T-helper 17 cell (primary cell): Measurements from ENCODE around the gene ABCC5. TPM values are rescaled to one million over a fixed set of nuclear protein-coding genes. Genes with fewer than 3 reads are reported as not detected.
"Not testable (repeated sequence)": the region's sequence is repeated elsewhere in the genome, so short reads cannot be mapped to it uniquely, and the experiment has no call there.

ENCODE experiments used
- ATAC-seq: fragments of 150-1000 bp; cut with Tn5 transposase; 2 replicates; pipeline ENCODE4 v1.10.0; 2021; ENCODE audit warnings: mild to moderate bottlenecking, moderate library complexity
- DNase-seq, 3 donors: peaks; one replicate each; pipeline versions ENCODE4 v3.0.0 to v3.0.0-alpha.2; 2020 to 2021
- H3K9me3 ChIP-seq: one replicate; pipeline ENCODE4 v1.7.0; 2013; ENCODE audit warnings: low read length, mild to moderate bottlenecking; ENCODE audit not compliant: control insufficient read depth, poor library complexity, severe bottlenecking
- H3K27ac Mint-ChIP-seq: one replicate; pipeline ENCODE4 v1.8.0; 2022; ENCODE audit warnings: mild to moderate bottlenecking, moderate library complexity, mixed read lengths
- H3K27me3 Mint-ChIP-seq: one replicate; pipeline ENCODE4 v1.8.0; 2022; ENCODE audit warnings: mixed read lengths
- H3K36me3 Mint-ChIP-seq: one replicate; pipeline ENCODE4 v1.8.0; 2022; ENCODE audit warnings: low read depth, mixed read lengths
- H3K4me1 Mint-ChIP-seq: one replicate; pipeline ENCODE4 v1.8.0; 2022; ENCODE audit warnings: mild to moderate bottlenecking, mixed read lengths
- H3K4me3 Mint-ChIP-seq: one replicate; pipeline ENCODE4 v1.8.0; 2022; ENCODE audit warnings: mild to moderate bottlenecking, moderate library complexity, mixed read lengths
- total RNA-seq, 4 donors: library from RNA in 2 of 4; stranded (reverse) in 2 of 4; gene quantifications; one replicate each; pipeline ENCODE4 v1.2.3 and lab custom pipeline; 2022 to 2026

The ABCC5 gene
- total RNA-seq, 2 donors from 2014 or later: 17.5 to 17.6 TPM

GRCh38 chr3:184031187-184031792 is 13.6 kb upstream of the ABCC5 start, which contains the start of gene HTR3D:
HTR3D (plus strand) TSS chr3:184031742; CDS start chr3:184031742, 0 bp downstream.
- Mint-ChIP-seq H3K27me3 (peaks cover 18% of the 10 kb centered on the region), H3K4me1 (peaks cover 3% of the 10 kb centered on the region), H3K27ac (no peak within 1 kb of the TSS), H3K4me3 (no peak within 1 kb of the TSS), H3K36me3 (no peaks in the 10 kb centered on the region)
- no peak for ATAC-seq
- DNase-seq: no peak
- no peaks in the 10 kb centered on the region for H3K9me3 ChIP-seq

GRCh38 chr3:184030536-184030935 is 12.9 kb upstream of the ABCC5 start:
- ATAC-seq (no peak), DNase-seq (no peak)
- H3K27ac Mint-ChIP-seq: no peak overlapping the region
- no peaks in the 10 kb centered on the region for H3K9me3 ChIP-seq
- peaks cover 3% of the 10 kb centered on the region for H3K4me1 Mint-ChIP-seq
- no peak overlapping the region for H3K4me3 Mint-ChIP-seq
- H3K36me3 Mint-ChIP-seq: no peaks in the 10 kb centered on the region
- H3K27me3 Mint-ChIP-seq: peaks cover 18% of the 10 kb centered on the region

GRCh38 chr3:184029443-184029842 is 11.8 kb upstream of the ABCC5 start:
- no peak for ATAC-seq
- H3K4me1 Mint-ChIP-seq: peaks cover 3% of the 10 kb centered on the region
- H3K9me3 ChIP-seq: no peaks in the 10 kb centered on the region

GRCh38 chr3:184028275-184028890 is 10.7 kb upstream of the ABCC5 start:
- not testable (repeated sequence) for H3K9me3 ChIP-seq, H3K36me3 Mint-ChIP-seq, H3K4me3 Mint-ChIP-seq, ATAC-seq, DNase-seq, H3K4me1 Mint-ChIP-seq, H3K27ac Mint-ChIP-seq
- H3K27me3 Mint-ChIP-seq: peaks cover 24% of the 10 kb centered on the region

More at GRCh38 chr3:184029443-184029842, 11.8 kb upstream of the ABCC5 start:
- H3K27ac Mint-ChIP-seq: no peak overlapping the region
- no peaks in the 10 kb centered on the region for H3K36me3 Mint-ChIP-seq
- no peak overlapping the region for H3K4me3 Mint-ChIP-seq
- no peak for DNase-seq
- H3K27me3 Mint-ChIP-seq: peaks cover 18% of the 10 kb centered on the region

- not testable (repeated sequence) for ATAC-seq, DNase-seq, H3K36me3 Mint-ChIP-seq, H3K27ac Mint-ChIP-seq, H3K9me3 ChIP-seq, H3K4me1 Mint-ChIP-seq, H3K4me3 Mint-ChIP-seq
- peaks cover 35% of the 10 kb centered on the region for H3K27me3 Mint-ChIP-seq
Measured at GRCh38 chr3:184025256-184025655, 7.6 kb upstream of the ABCC5 start.

GRCh38 chr3:184022323-184022722 is 4.6 kb upstream of the ABCC5 start:
- Mint-ChIP-seq H3K36me3 (peaks cover 8% of the 10 kb centered on the region), H3K4me3 (no peak overlapping the region), H3K27ac (no peak overlapping the region), H3K4me1 (peaks cover 11% of the 10 kb centered on the region), H3K27me3 (peaks cover 35% of the 10 kb centered on the region)
- no peak for ATAC-seq
- H3K9me3 ChIP-seq: no peaks in the 10 kb centered on the region
- DNase-seq: no peak

- peaks cover 8% of the 10 kb centered on the region for H3K36me3 Mint-ChIP-seq
- DNase-seq (no peak), ATAC-seq (no peak)
- peak overlapping the region; percentile 98 for H3K4me3 Mint-ChIP-seq
- H3K4me1 Mint-ChIP-seq: peaks cover 19% of the 10 kb centered on the region
- peak overlapping the region; percentile 93 for H3K27ac Mint-ChIP-seq
- no peaks in the 10 kb centered on the region for H3K9me3 ChIP-seq
- H3K27me3 Mint-ChIP-seq: peaks cover 25% of the 10 kb centered on the region
Measured at GRCh38 chr3:184018424-184018973, 815 bp upstream of the ABCC5 start.

- Mint-ChIP-seq H3K27me3 (peaks cover 20% of the 10 kb centered on the region), H3K4me3 (peak overlapping the region; percentile 98), H3K27ac (peak overlapping the region; percentile 93), H3K4me1 (peaks cover 19% of the 10 kb centered on the region), H3K36me3 (peaks cover 11% of the 10 kb centered on the region)
- DNase-seq (peak; percentile 22 to 55 (median 54)), ATAC-seq (peak; percentile 72)
- no peaks in the 10 kb centered on the region for H3K9me3 ChIP-seq
Measured at GRCh38 chr3:184016811-184017671, 643 bp downstream of the ABCC5 start.

- no peaks in the 10 kb centered on the region for H3K9me3 ChIP-seq
- ATAC-seq: no peak
- H3K27me3 Mint-ChIP-seq: peaks cover 15% of the 10 kb centered on the region
- peaks cover 11% of the 10 kb centered on the region for H3K36me3 Mint-ChIP-seq
- H3K4me3 Mint-ChIP-seq: peak overlapping the region; percentile 98
- H3K27ac Mint-ChIP-seq: no peak overlapping the region
- no peak for DNase-seq
- H3K4me1 Mint-ChIP-seq: peaks cover 19% of the 10 kb centered on the region
Measured at GRCh38 chr3:184016169-184016570, 1.5 kb downstream of the ABCC5 start.

- Mint-ChIP-seq H3K27ac (no peak overlapping the region), H3K4me1 (peaks cover 19% of the 10 kb centered on the region), H3K27me3 (peaks cover 8% of the 10 kb centered on the region), H3K4me3 (peak overlapping the region; percentile 98), H3K36me3 (peaks cover 11% of the 10 kb centered on the region)
- ATAC-seq: no peak
- no peak for DNase-seq
- H3K9me3 ChIP-seq: no peaks in the 10 kb centered on the region
Measured at GRCh38 chr3:184015381-184016019, 2.2 kb downstream of the ABCC5 start.

- H3K27ac Mint-ChIP-seq: no peak overlapping the region
- no peak overlapping the region for H3K4me3 Mint-ChIP-seq
- H3K4me1 Mint-ChIP-seq: peaks cover 8% of the 10 kb centered on the region
- no peaks in the 10 kb centered on the region for H3K27me3 Mint-ChIP-seq
- DNase-seq (no peak), ATAC-seq (no peak)
- H3K36me3 Mint-ChIP-seq: peaks cover 8% of the 10 kb centered on the region
- H3K9me3 ChIP-seq: no peaks in the 10 kb centered on the region
Measured at GRCh38 chr3:184011937-184012889, 5.5 kb downstream of the ABCC5 start.
